GM12872 (cell line): ENCODE measurements around the gene LSMEM2.

ENCODE experiments used
- TF ChIP-seq, protein P1 (sequence below): IDR thresholded peaks from 3 replicates; pipeline ENCODE4 v1.5.1; 2011; ENCODE audit warnings: low read depth, mild to moderate bottlenecking, low read length, moderate library complexity; ENCODE audit not compliant: insufficient read depth

Gene LSMEM2

DNA sequence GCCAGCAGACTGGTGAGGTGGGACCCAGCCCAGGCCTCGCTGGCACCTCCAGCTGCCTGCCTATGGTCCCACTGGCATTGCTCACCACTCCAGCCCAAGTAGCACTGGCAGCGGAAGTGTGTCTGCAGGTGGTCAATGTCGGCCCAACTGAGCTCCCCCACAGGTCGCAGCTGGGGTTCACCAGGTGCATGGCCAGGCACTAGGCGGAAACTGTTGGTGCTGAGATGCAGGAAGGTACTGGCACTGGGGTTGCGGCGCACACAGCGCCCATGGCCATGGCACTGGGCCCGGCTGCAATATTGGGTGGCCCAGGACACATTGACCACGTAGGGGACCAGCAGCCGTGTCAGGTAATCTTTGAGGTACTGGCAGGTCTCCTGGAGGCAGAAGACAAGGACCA is 39.3 kb downstream of the LSMEM2 start:
- TF ChIP-seq, protein P1, sequence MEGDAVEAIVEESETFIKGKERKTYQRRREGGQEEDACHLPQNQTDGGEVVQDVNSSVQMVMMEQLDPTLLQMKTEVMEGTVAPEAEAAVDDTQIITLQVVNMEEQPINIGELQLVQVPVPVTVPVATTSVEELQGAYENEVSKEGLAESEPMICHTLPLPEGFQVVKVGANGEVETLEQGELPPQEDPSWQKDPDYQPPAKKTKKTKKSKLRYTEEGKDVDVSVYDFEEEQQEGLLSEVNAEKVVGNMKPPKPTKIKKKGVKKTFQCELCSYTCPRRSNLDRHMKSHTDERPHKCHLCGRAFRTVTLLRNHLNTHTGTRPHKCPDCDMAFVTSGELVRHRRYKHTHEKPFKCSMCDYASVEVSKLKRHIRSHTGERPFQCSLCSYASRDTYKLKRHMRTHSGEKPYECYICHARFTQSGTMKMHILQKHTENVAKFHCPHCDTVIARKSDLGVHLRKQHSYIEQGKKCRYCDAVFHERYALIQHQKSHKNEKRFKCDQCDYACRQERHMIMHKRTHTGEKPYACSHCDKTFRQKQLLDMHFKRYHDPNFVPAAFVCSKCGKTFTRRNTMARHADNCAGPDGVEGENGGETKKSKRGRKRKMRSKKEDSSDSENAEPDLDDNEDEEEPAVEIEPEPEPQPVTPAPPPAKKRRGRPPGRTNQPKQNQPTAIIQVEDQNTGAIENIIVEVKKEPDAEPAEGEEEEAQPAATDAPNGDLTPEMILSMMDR: no peak

DNA sequence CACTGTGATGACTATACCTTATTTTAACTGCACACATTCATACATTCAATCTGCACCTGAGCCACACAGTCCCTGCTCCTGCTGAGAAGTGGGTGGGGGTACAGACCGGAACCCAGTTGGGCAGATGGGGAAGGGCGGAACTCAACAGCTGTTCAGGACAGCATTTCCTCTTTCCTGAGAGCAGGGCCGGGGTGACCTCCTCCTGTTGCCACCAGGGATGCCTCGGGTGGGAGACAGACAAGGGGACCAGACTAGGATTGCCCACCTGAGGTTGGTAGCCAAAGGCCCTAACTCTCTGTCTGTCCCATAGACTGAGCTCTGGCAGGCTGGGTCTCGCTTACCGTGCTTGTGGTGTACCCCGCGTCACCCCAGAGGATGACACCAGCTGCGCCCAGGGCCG is 39.7 kb downstream of the LSMEM2 start:
- TF ChIP-seq, protein P1: no peak

DNA sequence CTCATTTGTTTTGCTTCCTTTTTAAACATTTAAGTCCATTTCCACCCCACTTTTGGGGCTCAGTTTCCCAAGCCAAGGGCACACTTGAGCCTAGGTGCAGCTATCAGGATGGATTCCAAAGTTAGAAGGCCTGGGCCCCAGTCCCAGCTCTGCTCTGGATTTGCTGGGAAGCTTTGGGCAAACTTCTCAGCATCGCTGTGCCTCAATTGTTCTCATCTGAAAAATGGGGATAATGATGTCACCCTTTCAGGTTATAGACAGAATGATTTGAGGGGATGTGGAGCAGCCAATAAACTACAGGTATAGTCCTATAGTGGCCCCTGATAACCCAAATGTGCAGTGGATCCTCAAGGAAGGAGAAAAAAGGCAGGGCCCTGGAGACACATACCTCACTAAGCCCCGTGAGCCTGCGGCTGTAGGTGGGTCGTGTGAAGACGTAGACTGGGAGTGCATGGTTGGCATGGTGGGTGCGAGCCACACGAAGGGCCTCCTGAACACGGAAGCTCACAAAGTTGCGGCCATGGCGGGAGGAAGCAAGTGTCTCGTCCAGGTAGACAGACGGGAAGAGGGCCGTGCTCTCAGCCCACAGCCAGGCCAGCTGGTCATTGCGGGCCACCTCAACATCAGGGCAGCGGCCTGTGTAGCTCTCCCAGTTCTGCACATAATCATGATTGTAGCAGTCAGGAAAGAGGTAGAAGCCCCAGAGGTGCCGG is 40.5 kb downstream of the LSMEM2 start:
- TF ChIP-seq, protein P1: no peak

DNA sequence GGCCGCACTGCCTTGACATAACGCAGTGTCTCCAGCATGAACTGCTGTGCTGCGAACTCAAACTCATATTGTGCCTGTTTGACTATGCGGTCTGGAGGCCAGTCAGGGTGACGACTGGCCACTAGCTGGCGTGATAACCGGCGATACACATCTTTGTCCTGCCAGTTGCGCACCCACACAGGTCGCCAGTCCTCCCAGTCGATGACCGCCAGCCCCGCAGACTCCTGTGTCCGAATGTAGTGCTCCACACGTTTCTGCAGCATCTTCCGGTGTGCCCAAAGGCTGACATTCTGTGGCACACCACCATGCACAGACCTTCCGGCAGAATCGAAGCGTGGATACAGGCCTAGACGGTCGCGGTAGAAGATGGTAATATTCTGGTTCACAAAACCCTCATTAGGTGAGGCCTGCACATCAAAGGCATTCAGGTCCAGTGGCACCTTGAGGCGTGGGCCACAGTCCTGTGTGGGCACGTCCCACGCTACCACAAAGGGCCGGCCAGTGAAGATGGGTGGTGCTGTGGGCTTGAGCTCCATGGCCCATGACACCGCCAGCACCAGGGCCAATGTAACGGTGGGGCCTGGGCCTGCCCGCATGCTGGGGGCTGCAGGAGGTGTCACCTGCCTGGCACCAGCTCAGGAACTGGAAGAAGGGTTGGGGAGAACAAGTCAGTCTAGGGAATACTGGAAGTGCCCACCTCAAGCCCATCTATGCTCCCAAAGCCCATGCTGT is 41.2 kb downstream of the LSMEM2 start:
- TF ChIP-seq, protein P1: no peak

DNA sequence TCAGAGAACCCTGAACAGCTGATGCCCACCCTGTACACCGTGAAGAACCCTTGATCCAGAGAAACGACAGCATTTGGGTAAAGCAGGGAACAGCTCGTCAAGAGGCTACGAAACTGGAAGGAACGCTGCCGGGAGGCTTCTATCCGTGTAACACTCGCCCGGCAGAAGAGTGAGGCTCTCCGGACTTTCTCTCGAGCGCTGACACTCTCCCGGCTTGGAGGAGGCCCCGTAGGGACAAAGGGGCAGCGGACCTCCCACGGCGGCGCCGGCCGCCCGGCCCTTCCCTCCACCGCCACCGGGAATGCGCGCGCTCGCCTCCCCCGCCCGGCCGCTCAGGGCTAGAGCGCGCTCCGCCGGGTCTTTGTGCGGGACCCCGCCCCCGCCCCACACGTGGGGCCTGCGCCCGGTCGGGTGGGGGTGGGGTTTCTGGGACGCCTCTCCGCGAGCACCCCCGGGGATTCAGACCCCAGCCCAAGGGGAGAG is 42.0 kb downstream of the LSMEM2 start:
- TF ChIP-seq, protein P1: no peak

DNA sequence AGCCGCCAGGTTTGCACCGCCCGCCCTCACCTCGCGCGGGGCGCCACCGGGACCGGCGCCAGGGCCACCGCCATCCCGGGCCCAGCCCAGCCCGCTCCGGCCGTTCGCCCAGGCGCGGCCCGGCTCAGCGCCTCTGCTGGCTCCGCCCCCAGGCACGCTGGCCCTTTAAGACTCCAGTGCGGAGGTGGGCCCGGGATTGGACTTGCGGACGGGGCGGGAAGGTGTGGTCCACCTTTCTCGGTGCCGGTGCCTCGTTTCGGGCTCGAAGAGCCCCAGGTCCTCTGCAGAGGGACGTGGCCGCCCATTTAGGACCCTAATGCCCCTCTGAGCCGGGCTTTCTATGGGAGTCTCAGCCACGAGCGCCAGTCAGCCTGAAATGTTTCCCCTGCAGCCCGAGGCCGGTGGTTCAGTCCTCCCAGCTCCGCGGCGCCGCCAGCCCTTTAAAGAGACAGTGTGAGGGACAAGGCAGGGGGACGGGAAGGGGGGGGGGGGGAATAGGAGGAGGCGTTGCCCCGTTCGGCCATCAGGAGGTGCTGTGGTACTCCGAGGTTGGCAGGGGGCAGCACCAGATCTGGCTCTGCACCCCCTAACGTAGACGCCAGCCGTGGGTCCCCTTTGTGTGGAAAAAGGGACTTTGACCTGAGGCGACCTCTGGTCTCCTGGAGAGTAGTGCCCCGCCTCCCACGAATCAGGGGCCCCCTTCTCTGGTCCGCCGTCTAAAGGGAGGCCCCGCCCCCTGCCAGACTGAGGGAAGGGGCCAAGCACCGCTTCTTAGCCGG is 42.6 kb downstream of the LSMEM2 start:
- TF ChIP-seq, protein P1: peak; percentile 82

DNA sequence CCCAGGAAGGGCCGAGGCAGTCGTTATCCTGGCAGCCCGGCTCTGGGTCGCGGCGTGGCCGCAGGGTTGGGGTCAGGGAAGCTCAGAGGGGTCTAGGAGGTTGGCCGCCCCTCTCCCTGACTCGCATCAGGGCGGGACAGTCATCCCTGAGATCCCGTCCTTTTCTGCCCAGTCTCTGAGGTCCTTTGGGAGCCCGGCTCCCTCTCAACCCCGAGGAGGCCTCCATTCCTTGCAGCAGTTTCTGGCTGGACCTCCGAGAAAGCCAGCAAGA is 43.2 kb downstream of the LSMEM2 start:
- TF ChIP-seq, protein P1: no peak
